Measurements from ENCODE around the gene AS3MT. TPM values are rescaled to one million over a fixed set of nuclear protein-coding genes. Genes with fewer than 3 reads are reported as not detected.

The AS3MT gene
- total and polyA plus RNA-seq, 2 of the 8 experiments (the other 6 are each of a cell fraction or from before 2014, with no cell fraction given) = 5.8 to 10.3 TPM

DNA sequence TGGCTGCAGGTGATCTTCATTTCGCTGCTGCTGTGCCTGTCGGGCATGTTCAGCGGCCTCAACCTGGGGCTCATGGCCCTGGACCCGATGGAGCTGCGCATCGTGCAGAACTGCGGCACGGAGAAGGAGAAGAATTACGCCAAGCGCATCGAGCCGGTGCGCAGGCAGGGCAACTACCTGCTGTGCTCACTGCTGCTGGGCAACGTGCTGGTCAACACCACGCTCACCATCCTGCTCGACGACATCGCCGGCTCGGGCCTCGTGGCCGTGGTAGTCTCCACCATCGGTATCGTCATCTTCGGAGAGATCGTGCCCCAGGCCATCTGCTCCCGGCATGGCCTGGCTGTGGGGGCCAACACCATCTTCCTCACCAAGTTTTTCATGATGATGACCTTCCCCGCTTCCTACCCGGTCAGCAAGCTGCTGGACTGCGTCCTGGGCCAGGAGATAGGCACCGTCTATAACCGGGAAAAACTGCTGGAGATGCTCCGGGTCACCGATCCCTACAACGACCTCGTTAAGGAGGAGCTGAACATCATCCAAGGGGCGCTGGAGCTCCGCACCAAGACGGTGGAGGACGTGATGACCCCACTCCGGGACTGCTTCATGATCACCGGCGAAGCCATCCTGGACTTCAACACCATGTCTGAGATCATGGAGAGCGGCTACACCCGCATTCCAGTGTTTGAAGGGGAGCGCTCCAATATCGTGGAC is 50.1 kb downstream of the AS3MT start:
- Histone ChIP-seq H2BK20ac (ENCODE audit: low read length) (no peak overlapping the region), H3K27me3 (replicated peaks in 1 of 4; ENCODE audit: control insufficient read depth in 3 of 4, extremely low read depth in 1 of 4, insufficient read depth in 3 of 4, low read length in 3 of 4) (peaks cover 0 to 12% (median 11%) of the 10 kb centered on the region in 4 experiments; a peak in 5 of 7 replicates), H3K56ac (replicated peaks; ENCODE audit: insufficient read length, low read depth, low read length) (peak overlapping the region; percentile 48), H2AFZ (ENCODE audit: low read length) (no peak overlapping the region), H2AK5ac (ENCODE audit: low read depth, low read length) (no peak overlapping the region), H3K36me3 (ENCODE audit: control insufficient read depth in 2 of 4, insufficient read depth in 4 of 4, low read length in 3 of 4) (no peaks in the 10 kb centered on the region), H3K4ac (replicated peaks; ENCODE audit: insufficient read length, low read depth, low read length) (peak overlapping the region; percentile 98), H3K9me3 (ENCODE audit: insufficient read depth in 2 of 2, low read depth in 1 of 2, low read length in 1 of 2) (no peaks in the 10 kb centered on the region), H4K20me1 (replicated peaks in 1 of 2; ENCODE audit: control insufficient read depth in 1 of 2, insufficient read depth in 2 of 2, low read length in 2 of 2) (peaks cover 8% of the 10 kb centered on the region in 2 experiments), H3K9ac (replicated peaks in 1 of 4; ENCODE audit: extremely low read depth in 1 of 4, low read depth in 3 of 4, low read length in 3 of 4) (peak overlapping the region in 3 of 4 experiments; percentile 2 to 90 (median 88); a peak in 4 of 7 replicates), H3K4me2 (ENCODE audit: insufficient read depth in 1 of 2, low read depth in 2 of 2, low read length in 2 of 2) (peak overlapping the region; percentile 91 to 100), H2BK120ac (replicated peaks; ENCODE audit: low read depth, low read length) (no peak overlapping the region), H3K14ac (ENCODE audit: insufficient read length) (no peak overlapping the region), H3K79me1 (ENCODE audit: low read depth, low read length) (no peaks in the 10 kb centered on the region), H2BK12ac (ENCODE audit: low read depth, low read length) (peak overlapping the region; percentile 89; the same call in 1 of the 2 replicates), H4K91ac (replicated peaks; ENCODE audit: insufficient read length, low read length) (peak overlapping the region; percentile 44), H3K4me1 (replicated peaks in 1 of 4; ENCODE audit: control insufficient read depth in 3 of 4, insufficient read depth in 4 of 4, low read length in 3 of 4) (peaks cover 3 to 10% (median 7%) of the 10 kb centered on the region in 4 experiments; a peak in 6 of 7 replicates), H2BK15ac (ENCODE audit: low read length) (peak overlapping the region; percentile 93; the same call in 1 of the 2 replicates), H2BK5ac (ENCODE audit: low read depth, low read length) (0 out of 2 replicates have a peak overlapping the region, but pooled peaks have one; percentile 28), H4K5ac (ENCODE audit: insufficient read length, low read depth, low read length) (no peak overlapping the region), H4K8ac (ENCODE audit: extremely low read depth, insufficient read depth, low read length) (no peak overlapping the region), H3K23me2 (ENCODE audit: low read depth, low read length) (peaks cover 15% of the 10 kb centered on the region), H3K4me3 (ENCODE audit: extremely low read depth in 1 of 4, insufficient read depth in 2 of 4, low read depth in 3 of 4, low read length in 4 of 4) (peak overlapping the region; percentile 89 to 96 (median 92)), H3K18ac (ENCODE audit: extremely low read depth, low read length) (peak overlapping the region; percentile 19; the same call in 1 of the 2 replicates), H3K23ac (ENCODE audit: insufficient read length) (no peak overlapping the region), H3K79me2 (ENCODE audit: control insufficient read depth in 1 of 2, insufficient read depth in 2 of 2, low read length in 2 of 2) (peaks cover 0 to 51% of the 10 kb centered on the region in 2 experiments; a peak in 2 of 4 replicates), H3K27ac (ENCODE audit: low read depth, low read length) (no peak overlapping the region)
- FAIRE-seq (no peak), DNase-seq (ENCODE audit: low read depth in 1 of 2, low spot score in 2 of 2) (peak in 1 of 2 experiments; percentile 66)
- POLR2A ChIA-PET (ENCODE audit: partially characterized antibody) = interaction anchor here (0.9 to 3.8 kb wide), 8 partner anchors 11 to 358 kb away, joined by 3 to 22 read pairs (median 3); partner anchors contain the start of gene NT5C2
- CTCF ChIA-PET (ENCODE audit: partially characterized antibody) = interaction anchor here (0.6 to 11.2 kb wide), 5 partner anchors 134 to 210 kb away, joined by 3 to 137 read pairs (median 11); partner anchors contain the start of genes ARL3 and SFXN2
- WGBS, 2 experiments (ENCODE audit: extremely low coverage in 1 of 2, insufficient coverage in 1 of 2, insufficient read length in 1 of 2, insufficient replicate concordance in 2 of 2, low coverage in 1 of 2, low lambda C conversion rate in 2 of 2, missing lambda C conversion rate in 1 of 2) = 3% methylated on average over 45 of the region's 47 CpGs; no CpG with 5 or more reads in 1 of the 2 experiments
- TF ChIP-seq POU5F1 (IDR thresholded peaks at IDR 0.05; ENCODE audit: low read depth, low read length) = no peak
- no peak for TF ChIP-seq GTF2F1 (IDR thresholded peaks at IDR 0.05; ENCODE audit: borderline replicate concordance, low read depth, low read length)
- TF ChIP-seq BACH1 (IDR thresholded peaks at IDR 0.05; ENCODE audit: low read length) = no peak
- 0 out of 2 replicates have a peak, but pooled peaks have one; percentile 37 for TF ChIP-seq TAF1 (IDR thresholded peaks at IDR 0.05; ENCODE audit: low read depth, low read length)
- TF ChIP-seq CTBP2 (IDR thresholded peaks at IDR 0.05; ENCODE audit: borderline replicate concordance, insufficient read depth, insufficient read length, low read length) = peak; percentile 83
- no peak for TF ChIP-seq RXRA (IDR thresholded peaks at IDR 0.05; ENCODE audit: insufficient read depth, low read depth, low read length)
- no peak for TF ChIP-seq HDAC2 (IDR thresholded peaks at IDR 0.05; ENCODE audit: borderline replicate concordance in 1 of 2, low read depth in 2 of 2, low read length in 2 of 2)
- TF ChIP-seq, protein P1, sequence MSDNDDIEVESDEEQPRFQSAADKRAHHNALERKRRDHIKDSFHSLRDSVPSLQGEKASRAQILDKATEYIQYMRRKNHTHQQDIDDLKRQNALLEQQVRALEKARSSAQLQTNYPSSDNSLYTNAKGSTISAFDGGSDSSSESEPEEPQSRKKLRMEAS (IDR thresholded peaks at IDR 0.05) = peak; percentile 100
- TF ChIP-seq RNF2 (IDR thresholded peaks at IDR 0.05; ENCODE audit: borderline replicate concordance, low read depth, low read length, missing control alignments, poor library complexity, severe bottlenecking) = peak; percentile 71
- peak; percentile 21; the same call in 1 of the 2 replicates for TF ChIP-seq CREB1 (IDR thresholded peaks at IDR 0.05)

All from H1 (cell line).